ENCODE data around the gene PLB1. TPM values are rescaled to one million over a fixed set of nuclear protein-coding genes. Genes with fewer than 3 reads are reported as not detected.
A peak's percentile ranks its signal among the peaks of the same experiment; 100 is the strongest.
"Not testable (repeated sequence)": the region's sequence is repeated elsewhere in the genome, so short reads cannot be mapped to it uniquely, and the experiment has no call there.

The PLB1 gene
- total RNA-seq, 1 donor from 2014 or later, result 3.3 TPM

- intact Hi-C loops (cut with micrococcal nuclease); DNase-seq; ATAC-seq: not testable (repeated sequence)
Observed at GRCh38 chr2:28550345-28550744, 54.5 kb downstream of the PLB1 start.

- ATAC-seq, result no peak
- intact Hi-C loops (cut with micrococcal nuclease), result no loop called here
- DNase-seq, result no peak
Observed at GRCh38 chr2:28552045-28552823, 56.4 kb downstream of the PLB1 start.

- ATAC-seq (no peak), DNase-seq (no peak)
- intact Hi-C loops (cut with micrococcal nuclease), result no loop called here
Observed at GRCh38 chr2:28556303-28556702, 60.4 kb downstream of the PLB1 start.

DNA sequence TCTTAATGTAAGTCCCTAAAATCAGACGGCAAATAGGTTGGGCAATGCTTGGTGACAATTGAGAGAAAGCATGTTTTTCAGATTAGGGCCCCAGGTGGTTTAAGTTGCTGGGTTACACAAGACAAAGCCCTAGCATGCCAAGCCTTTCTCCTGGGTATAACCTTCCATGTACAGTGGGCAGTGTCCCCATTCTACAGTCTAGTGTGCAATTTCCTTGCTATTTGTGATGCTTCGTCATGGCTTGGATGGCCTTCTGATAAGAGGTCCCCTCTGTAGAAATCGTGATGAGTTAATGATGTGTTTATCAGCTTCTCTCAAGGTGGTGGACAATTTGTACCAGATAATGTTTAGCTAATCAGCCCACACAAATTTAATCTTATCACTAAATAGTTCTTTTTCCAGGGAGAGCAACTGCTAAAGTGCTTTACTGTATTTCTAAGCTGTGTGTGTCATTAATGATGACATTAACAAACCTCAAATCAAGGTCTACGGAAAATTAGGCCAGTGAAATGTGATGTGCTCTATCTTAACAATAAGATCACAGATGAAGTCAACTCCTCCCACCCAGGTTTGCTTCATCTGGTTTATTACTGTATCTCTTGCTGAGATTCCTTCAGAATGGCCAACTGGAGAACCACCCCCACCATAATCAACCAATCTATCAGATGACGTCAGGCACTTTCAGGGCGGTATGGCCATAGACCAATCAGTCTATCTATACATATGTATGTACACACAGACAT is 61.7 kb downstream of the PLB1 start:
- intact Hi-C loops (cut with micrococcal nuclease), result no loop called here
- peak; percentile 16 for ATAC-seq
- no peak for DNase-seq

DNA sequence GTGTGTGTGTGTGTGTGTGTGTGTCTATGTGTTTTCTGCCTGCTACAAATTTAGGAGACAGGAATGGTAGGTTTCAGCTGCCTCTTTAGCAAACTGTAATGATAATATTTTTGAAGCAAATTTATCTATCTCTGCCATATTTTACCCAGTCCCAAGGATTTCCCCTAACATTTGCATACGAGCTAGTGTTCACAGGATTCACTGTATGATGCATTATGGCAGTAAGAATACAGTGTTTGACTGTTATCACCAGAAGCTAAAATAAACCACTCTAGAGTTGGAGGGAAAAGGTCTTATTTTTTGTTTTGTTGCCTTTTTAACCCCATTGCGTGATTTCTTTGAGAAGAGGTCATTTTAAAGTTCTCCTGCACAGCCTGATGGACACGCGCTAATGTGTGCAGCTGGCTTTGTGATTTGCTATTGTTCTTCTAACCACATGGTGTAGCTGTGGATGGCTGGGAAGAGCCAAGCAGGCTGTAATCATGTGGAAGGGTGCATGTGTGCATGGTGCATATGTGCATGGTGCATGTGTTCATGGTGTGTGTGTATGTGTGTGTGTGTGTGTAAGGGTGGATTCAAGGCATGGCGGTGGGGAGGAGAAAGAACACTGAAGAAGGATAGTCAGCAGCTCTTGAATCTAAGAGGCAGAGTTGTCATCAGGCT is 62.4 kb downstream of the PLB1 start:
- no peak for DNase-seq

DNA sequence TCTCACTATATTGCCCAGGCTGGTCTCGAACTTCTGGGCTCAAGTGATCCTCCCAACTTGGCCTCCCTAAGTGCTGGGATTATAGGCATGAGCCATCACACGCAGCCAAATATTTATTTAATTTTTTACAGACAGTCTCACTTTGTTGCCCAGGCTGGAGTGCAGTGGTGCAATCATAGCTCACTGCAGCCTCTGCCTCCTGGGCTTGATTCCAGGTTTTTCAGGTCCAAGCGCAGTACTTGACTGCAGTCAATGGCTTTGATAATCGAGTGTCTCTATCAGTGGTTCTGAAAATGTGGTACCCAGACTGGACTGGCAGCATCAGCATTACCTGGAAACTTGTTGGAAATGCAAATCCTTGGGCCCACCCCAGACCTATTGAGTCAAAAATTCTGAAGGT is 63.1 kb downstream of the PLB1 start:
- ATAC-seq, result peak; percentile 89
- DNase-seq, result no peak
- intact Hi-C loops (cut with micrococcal nuclease), result no loop called here

More for the DNA sequence above, 62.4 kb downstream of the PLB1 start:
- intact Hi-C loops (cut with micrococcal nuclease), result no loop called here
- ATAC-seq, result peak; percentile 13

- intact Hi-C loops (cut with micrococcal nuclease), result no loop called here
- ATAC-seq (no peak), DNase-seq (no peak)
Observed at GRCh38 chr2:28563869-28564268, 68.0 kb downstream of the PLB1 start.

GRCh38 chr2:28564346-28564745 is 68.5 kb downstream of the PLB1 start:
- ATAC-seq, result no peak
- intact Hi-C loops (cut with micrococcal nuclease), result no loop called here
- DNase-seq, result no peak

GRCh38 chr2:28565033-28565432 is 69.2 kb downstream of the PLB1 start:
- DNase-seq (no peak), ATAC-seq (no peak)
- intact Hi-C loops (cut with micrococcal nuclease), result no loop called here

DNA sequence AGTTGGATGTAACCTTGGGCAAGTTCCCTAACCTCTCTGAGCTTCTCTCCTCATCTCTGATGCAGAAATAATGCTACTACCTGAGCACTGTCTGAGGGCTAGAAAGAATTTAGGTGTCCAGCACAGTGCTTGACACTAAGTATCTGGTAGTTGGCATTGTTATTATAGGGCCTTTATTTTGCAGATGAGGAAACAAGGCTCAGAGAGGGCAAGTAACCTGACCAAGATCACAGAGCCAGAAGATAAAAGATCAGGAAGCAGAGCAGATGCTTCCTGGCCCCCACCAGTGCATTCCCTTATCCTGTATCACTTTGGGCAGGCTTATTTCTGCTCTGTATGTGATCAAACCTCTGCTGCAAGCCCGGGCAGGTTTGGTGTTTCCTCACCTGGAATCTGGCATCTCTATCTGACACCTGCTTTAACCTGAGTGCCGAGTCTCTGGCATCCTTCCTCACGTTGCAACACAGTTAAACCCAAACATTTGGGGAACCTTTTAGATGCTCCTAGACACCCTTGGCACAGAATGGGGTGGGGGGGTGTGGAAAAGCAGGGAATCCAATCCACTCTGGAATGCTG is 69.9 kb downstream of the PLB1 start:
- no peak for DNase-seq
- no peak for ATAC-seq
- intact Hi-C loops (cut with micrococcal nuclease), result no loop called here

GRCh38 chr2:28566521-28567041 is 70.7 kb downstream of the PLB1 start:
- intact Hi-C loops (cut with micrococcal nuclease), result no loop called here
- DNase-seq (peak; percentile 91), ATAC-seq (peak; percentile 94)

- DNase-seq (no peak), ATAC-seq (peak; percentile 54)
- intact Hi-C loops (cut with micrococcal nuclease), result no loop called here
Observed at GRCh38 chr2:28567061-28567471, 71.2 kb downstream of the PLB1 start.

- ATAC-seq, result no peak
Observed at GRCh38 chr2:28568036-28568435, 72.2 kb downstream of the PLB1 start.

DNA sequence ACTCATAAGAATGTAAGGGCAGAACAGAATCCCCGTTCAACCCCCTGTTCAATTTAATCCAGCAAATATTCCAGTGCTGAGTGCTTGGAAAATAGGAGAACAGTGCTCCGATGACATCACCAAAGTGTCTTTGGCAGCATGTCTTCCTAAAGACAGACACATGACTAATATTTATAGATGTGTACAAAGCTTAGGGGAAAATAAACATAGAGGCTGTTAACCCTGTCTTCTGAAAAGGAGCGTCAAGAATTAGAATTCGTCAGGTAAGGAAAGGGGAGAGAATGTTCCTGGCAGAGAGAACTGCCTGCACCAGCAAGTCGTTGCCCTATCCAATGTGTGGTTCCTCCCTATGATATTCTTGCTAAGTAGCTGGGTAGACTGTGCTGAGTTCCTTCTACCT is 72.7 kb downstream of the PLB1 start:
- ATAC-seq (no peak), DNase-seq (no peak)
- intact Hi-C loops (cut with micrococcal nuclease), result no loop called here

More at GRCh38 chr2:28568036-28568435, 72.2 kb downstream of the PLB1 start:
- intact Hi-C loops (cut with micrococcal nuclease), result no loop called here
- no peak for DNase-seq

- no peak for DNase-seq
- intact Hi-C loops (cut with micrococcal nuclease), result no loop called here
- ATAC-seq, result no peak
Observed at GRCh38 chr2:28570431-28570830, 74.6 kb downstream of the PLB1 start.

- ATAC-seq, result no peak
- intact Hi-C loops (cut with micrococcal nuclease), result no loop called here
- DNase-seq, result no peak
Observed at GRCh38 chr2:28576714-28577113, 80.9 kb downstream of the PLB1 start.

GRCh38 chr2:28577791-28578680 is 82.2 kb downstream of the PLB1 start:
- intact Hi-C loops (cut with micrococcal nuclease), result no loop called here
- no peak for ATAC-seq
- DNase-seq, result no peak

DNA sequence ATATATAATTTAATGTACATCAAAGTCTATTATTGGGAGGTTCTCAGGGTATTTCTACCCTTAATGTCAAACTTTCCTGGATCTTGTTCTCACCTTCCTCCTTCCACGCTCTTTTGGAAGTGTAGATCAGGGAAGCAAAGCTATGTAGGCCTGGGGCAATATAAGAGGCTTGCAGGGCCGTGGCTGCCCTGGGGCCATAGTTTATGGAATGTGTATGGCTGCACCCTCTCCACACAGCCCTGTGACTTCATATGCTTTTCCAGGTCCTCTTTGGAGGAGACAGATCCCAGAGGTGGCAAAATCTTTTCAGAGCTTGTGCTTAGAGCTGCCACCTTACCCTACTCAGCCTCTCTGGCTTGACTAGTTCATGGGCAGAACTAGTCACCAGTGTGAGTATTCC is 82.9 kb downstream of the PLB1 start:
- no peak for ATAC-seq
- DNase-seq, result no peak
- intact Hi-C loops (cut with micrococcal nuclease), result no loop called here

- intact Hi-C loops (cut with micrococcal nuclease), result no loop called here
- DNase-seq (no peak), ATAC-seq (no peak)
Observed at GRCh38 chr2:28579606-28580005, 83.7 kb downstream of the PLB1 start.
